ENCODE results near the gene SMIM27.

DNA sequence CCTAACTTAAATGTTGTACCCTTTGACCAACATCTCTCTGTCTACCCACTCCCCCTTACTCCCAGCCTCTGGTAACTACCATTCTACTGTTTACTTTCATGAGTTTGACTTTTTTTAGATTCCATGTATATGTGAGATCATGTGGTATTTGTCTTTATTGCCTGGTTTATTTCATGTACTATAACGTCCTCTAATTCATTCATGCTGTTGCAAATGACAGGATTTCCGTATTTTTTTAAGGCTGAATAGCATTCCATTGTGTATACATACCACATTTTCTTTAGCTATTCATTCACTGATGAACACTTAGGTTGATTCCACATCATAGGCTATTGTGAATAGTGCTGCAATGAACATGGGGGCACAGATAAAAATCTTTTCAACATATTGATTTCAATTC lies 32.7 kb downstream of the SMIM27 start:
- TF ChIP-seq, protein P1, sequence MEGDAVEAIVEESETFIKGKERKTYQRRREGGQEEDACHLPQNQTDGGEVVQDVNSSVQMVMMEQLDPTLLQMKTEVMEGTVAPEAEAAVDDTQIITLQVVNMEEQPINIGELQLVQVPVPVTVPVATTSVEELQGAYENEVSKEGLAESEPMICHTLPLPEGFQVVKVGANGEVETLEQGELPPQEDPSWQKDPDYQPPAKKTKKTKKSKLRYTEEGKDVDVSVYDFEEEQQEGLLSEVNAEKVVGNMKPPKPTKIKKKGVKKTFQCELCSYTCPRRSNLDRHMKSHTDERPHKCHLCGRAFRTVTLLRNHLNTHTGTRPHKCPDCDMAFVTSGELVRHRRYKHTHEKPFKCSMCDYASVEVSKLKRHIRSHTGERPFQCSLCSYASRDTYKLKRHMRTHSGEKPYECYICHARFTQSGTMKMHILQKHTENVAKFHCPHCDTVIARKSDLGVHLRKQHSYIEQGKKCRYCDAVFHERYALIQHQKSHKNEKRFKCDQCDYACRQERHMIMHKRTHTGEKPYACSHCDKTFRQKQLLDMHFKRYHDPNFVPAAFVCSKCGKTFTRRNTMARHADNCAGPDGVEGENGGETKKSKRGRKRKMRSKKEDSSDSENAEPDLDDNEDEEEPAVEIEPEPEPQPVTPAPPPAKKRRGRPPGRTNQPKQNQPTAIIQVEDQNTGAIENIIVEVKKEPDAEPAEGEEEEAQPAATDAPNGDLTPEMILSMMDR (IDR thresholded peaks at IDR 0.05; ENCODE audit: insufficient read depth, low read length), result no peak
- TF ChIP-seq, protein P2, sequence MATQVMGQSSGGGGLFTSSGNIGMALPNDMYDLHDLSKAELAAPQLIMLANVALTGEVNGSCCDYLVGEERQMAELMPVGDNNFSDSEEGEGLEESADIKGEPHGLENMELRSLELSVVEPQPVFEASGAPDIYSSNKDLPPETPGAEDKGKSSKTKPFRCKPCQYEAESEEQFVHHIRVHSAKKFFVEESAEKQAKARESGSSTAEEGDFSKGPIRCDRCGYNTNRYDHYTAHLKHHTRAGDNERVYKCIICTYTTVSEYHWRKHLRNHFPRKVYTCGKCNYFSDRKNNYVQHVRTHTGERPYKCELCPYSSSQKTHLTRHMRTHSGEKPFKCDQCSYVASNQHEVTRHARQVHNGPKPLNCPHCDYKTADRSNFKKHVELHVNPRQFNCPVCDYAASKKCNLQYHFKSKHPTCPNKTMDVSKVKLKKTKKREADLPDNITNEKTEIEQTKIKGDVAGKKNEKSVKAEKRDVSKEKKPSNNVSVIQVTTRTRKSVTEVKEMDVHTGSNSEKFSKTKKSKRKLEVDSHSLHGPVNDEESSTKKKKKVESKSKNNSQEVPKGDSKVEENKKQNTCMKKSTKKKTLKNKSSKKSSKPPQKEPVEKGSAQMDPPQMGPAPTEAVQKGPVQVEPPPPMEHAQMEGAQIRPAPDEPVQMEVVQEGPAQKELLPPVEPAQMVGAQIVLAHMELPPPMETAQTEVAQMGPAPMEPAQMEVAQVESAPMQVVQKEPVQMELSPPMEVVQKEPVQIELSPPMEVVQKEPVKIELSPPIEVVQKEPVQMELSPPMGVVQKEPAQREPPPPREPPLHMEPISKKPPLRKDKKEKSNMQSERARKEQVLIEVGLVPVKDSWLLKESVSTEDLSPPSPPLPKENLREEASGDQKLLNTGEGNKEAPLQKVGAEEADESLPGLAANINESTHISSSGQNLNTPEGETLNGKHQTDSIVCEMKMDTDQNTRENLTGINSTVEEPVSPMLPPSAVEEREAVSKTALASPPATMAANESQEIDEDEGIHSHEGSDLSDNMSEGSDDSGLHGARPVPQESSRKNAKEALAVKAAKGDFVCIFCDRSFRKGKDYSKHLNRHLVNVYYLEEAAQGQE (IDR thresholded peaks at IDR 0.05; ENCODE audit: insufficient replicate concordance, low read depth), result no peak
